Panc1 (cell line): ENCODE measurements around the gene FOSL2.

ENCODE experiments used
- CTCF ChIP-seq: fragments of 450-650 bp; IDR thresholded peaks from 2 replicates; pipeline ENCODE4 v1.5.1; 2017; ENCODE audit warnings: mild to moderate bottlenecking
- TCF7L2 ChIP-seq: IDR thresholded peaks from 2 replicates; pipeline ENCODE4 v1.6.1; 2011; ENCODE audit warnings: mild to moderate bottlenecking, low read depth, low read length, inconsistent platforms

- TF ChIP-seq TCF7L2 (no peak), CTCF (no peak)
Measured at GRCh38 chr2:28399289-28399688, 6.6 kb downstream of the FOSL2 start.
